Measurements from ENCODE around the gene P2RY12.

Gene P2RY12

GRCh38 chr3:151384741-151385174 lies at the start of gene P2RY12:
Gene P2RY12 (minus strand): TSS chr3:151384753. CDS start chr3:151338845, 45,908 bp downstream.
- Histone ChIP-seq H3K36me3 (ENCODE audit: control insufficient read depth, insufficient read depth, low read length) (no peaks in the 10 kb centered on the region), H3K9ac (ENCODE audit: low read depth, low read length) (no peak within 1 kb of the TSS), H3K9me3 (ENCODE audit: control insufficient read depth, insufficient read depth, low read length) (no peaks in the 10 kb centered on the region), H3K27me3 (ENCODE audit: control insufficient read depth, insufficient read depth, low read length) (no peaks in the 10 kb centered on the region), H3K4me1 (ENCODE audit: control insufficient read depth, insufficient read depth, low read length) (no peaks in the 10 kb centered on the region), H3K4me3 (ENCODE audit: low read depth, low read length) (no peak within 1 kb of the TSS)

GRCh38 chr3:151432616-151433372 lies 48.2 kb upstream of the P2RY12 start:
- no peak overlapping the region for H3K9ac ChIP-seq (ENCODE audit: low read depth, low read length)
- no peak overlapping the region for H3K4me3 ChIP-seq (ENCODE audit: low read depth, low read length)
- peaks cover 3% of the 10 kb centered on the region for H3K27me3 ChIP-seq (ENCODE audit: control insufficient read depth, insufficient read depth, low read length)
- H3K36me3 ChIP-seq (ENCODE audit: control insufficient read depth, insufficient read depth, low read length), result no peaks in the 10 kb centered on the region
- no peaks in the 10 kb centered on the region for H3K9me3 ChIP-seq (ENCODE audit: control insufficient read depth, insufficient read depth, low read length)
- H3K4me1 ChIP-seq (ENCODE audit: control insufficient read depth, insufficient read depth, low read length), result peaks cover 7% of the 10 kb centered on the region

- Histone ChIP-seq H3K9ac (ENCODE audit: low read depth, low read length) (no peak overlapping the region), H3K4me1 (ENCODE audit: control insufficient read depth, insufficient read depth, low read length) (peaks cover 7% of the 10 kb centered on the region), H3K36me3 (ENCODE audit: control insufficient read depth, insufficient read depth, low read length) (no peaks in the 10 kb centered on the region)
Observed at GRCh38 chr3:151431940-151432339, 47.4 kb upstream of the P2RY12 start.

GRCh38 chr3:151430821-151431484 lies 46.4 kb upstream of the P2RY12 start:
- Histone ChIP-seq H3K36me3 (ENCODE audit: control insufficient read depth, insufficient read depth, low read length) (no peaks in the 10 kb centered on the region), H3K9ac (ENCODE audit: low read depth, low read length) (no peak overlapping the region), H3K4me3 (ENCODE audit: low read depth, low read length) (no peak overlapping the region), H3K27me3 (ENCODE audit: control insufficient read depth, insufficient read depth, low read length) (peaks cover 3% of the 10 kb centered on the region), H3K9me3 (ENCODE audit: control insufficient read depth, insufficient read depth, low read length) (no peaks in the 10 kb centered on the region), H3K4me1 (ENCODE audit: control insufficient read depth, insufficient read depth, low read length) (peaks cover 9% of the 10 kb centered on the region)

More at GRCh38 chr3:151431940-151432339, 47.4 kb upstream of the P2RY12 start:
- H3K27me3 ChIP-seq (ENCODE audit: control insufficient read depth, insufficient read depth, low read length), result peaks cover 3% of the 10 kb centered on the region
- H3K4me3 ChIP-seq (ENCODE audit: low read depth, low read length), result no peak overlapping the region
- no peaks in the 10 kb centered on the region for H3K9me3 ChIP-seq (ENCODE audit: control insufficient read depth, insufficient read depth, low read length)

GRCh38 chr3:151428386-151428785 lies 43.8 kb upstream of the P2RY12 start:
- H3K4me1 ChIP-seq (ENCODE audit: control insufficient read depth, insufficient read depth, low read length), result peaks cover 18% of the 10 kb centered on the region

GRCh38 chr3:151426341-151426657 lies 41.7 kb upstream of the P2RY12 start:
- H3K4me1 ChIP-seq (ENCODE audit: control insufficient read depth, insufficient read depth, low read length), result peaks cover 18% of the 10 kb centered on the region
- H3K9ac ChIP-seq (ENCODE audit: low read depth, low read length), result no peak overlapping the region
- H3K27me3 ChIP-seq (ENCODE audit: control insufficient read depth, insufficient read depth, low read length), result peaks cover 3% of the 10 kb centered on the region
- no peak overlapping the region for H3K4me3 ChIP-seq (ENCODE audit: low read depth, low read length)
- no peaks in the 10 kb centered on the region for H3K9me3 ChIP-seq (ENCODE audit: control insufficient read depth, insufficient read depth, low read length)
- H3K36me3 ChIP-seq (ENCODE audit: control insufficient read depth, insufficient read depth, low read length), result no peaks in the 10 kb centered on the region

More at GRCh38 chr3:151428386-151428785, 43.8 kb upstream of the P2RY12 start:
- H3K36me3 ChIP-seq (ENCODE audit: control insufficient read depth, insufficient read depth, low read length), result no peaks in the 10 kb centered on the region
- H3K4me3 ChIP-seq (ENCODE audit: low read depth, low read length), result no peak overlapping the region
- peaks cover 3% of the 10 kb centered on the region for H3K27me3 ChIP-seq (ENCODE audit: control insufficient read depth, insufficient read depth, low read length)
- no peak overlapping the region for H3K9ac ChIP-seq (ENCODE audit: low read depth, low read length)
- H3K9me3 ChIP-seq (ENCODE audit: control insufficient read depth, insufficient read depth, low read length), result no peaks in the 10 kb centered on the region

- peaks cover 18% of the 10 kb centered on the region for H3K4me1 ChIP-seq (ENCODE audit: control insufficient read depth, insufficient read depth, low read length)
Observed at GRCh38 chr3:151425627-151426340, 41.2 kb upstream of the P2RY12 start.

GRCh38 chr3:151423091-151423490 lies 38.5 kb upstream of the P2RY12 start:
- no peaks in the 10 kb centered on the region for H3K27me3 ChIP-seq (ENCODE audit: control insufficient read depth, insufficient read depth, low read length)
- no peak overlapping the region for H3K9ac ChIP-seq (ENCODE audit: low read depth, low read length)
- H3K4me1 ChIP-seq (ENCODE audit: control insufficient read depth, insufficient read depth, low read length), result peaks cover 15% of the 10 kb centered on the region
- no peak overlapping the region for H3K4me3 ChIP-seq (ENCODE audit: low read depth, low read length)
- no peaks in the 10 kb centered on the region for H3K36me3 ChIP-seq (ENCODE audit: control insufficient read depth, insufficient read depth, low read length)
- no peaks in the 10 kb centered on the region for H3K9me3 ChIP-seq (ENCODE audit: control insufficient read depth, insufficient read depth, low read length)

More at GRCh38 chr3:151425627-151426340, 41.2 kb upstream of the P2RY12 start:
- Histone ChIP-seq H3K36me3 (ENCODE audit: control insufficient read depth, insufficient read depth, low read length) (no peaks in the 10 kb centered on the region), H3K27me3 (ENCODE audit: control insufficient read depth, insufficient read depth, low read length) (peaks cover 3% of the 10 kb centered on the region), H3K9me3 (ENCODE audit: control insufficient read depth, insufficient read depth, low read length) (no peaks in the 10 kb centered on the region), H3K4me3 (ENCODE audit: low read depth, low read length) (no peak overlapping the region), H3K9ac (ENCODE audit: low read depth, low read length) (no peak overlapping the region)

- Histone ChIP-seq H3K36me3 (ENCODE audit: control insufficient read depth, insufficient read depth, low read length) (no peaks in the 10 kb centered on the region), H3K27me3 (ENCODE audit: control insufficient read depth, insufficient read depth, low read length) (no peaks in the 10 kb centered on the region), H3K9me3 (ENCODE audit: control insufficient read depth, insufficient read depth, low read length) (no peaks in the 10 kb centered on the region)
Observed at GRCh38 chr3:151421938-151422337, 37.4 kb upstream of the P2RY12 start.

GRCh38 chr3:151419806-151420205 lies 35.3 kb upstream of the P2RY12 start:
- Histone ChIP-seq H3K4me1 (ENCODE audit: control insufficient read depth, insufficient read depth, low read length) (peaks cover 3% of the 10 kb centered on the region), H3K9me3 (ENCODE audit: control insufficient read depth, insufficient read depth, low read length) (no peaks in the 10 kb centered on the region), H3K9ac (ENCODE audit: low read depth, low read length) (no peak overlapping the region), H3K4me3 (ENCODE audit: low read depth, low read length) (no peak overlapping the region), H3K27me3 (ENCODE audit: control insufficient read depth, insufficient read depth, low read length) (no peaks in the 10 kb centered on the region), H3K36me3 (ENCODE audit: control insufficient read depth, insufficient read depth, low read length) (no peaks in the 10 kb centered on the region)

More at GRCh38 chr3:151421938-151422337, 37.4 kb upstream of the P2RY12 start:
- Histone ChIP-seq H3K4me3 (ENCODE audit: low read depth, low read length) (no peak overlapping the region), H3K9ac (ENCODE audit: low read depth, low read length) (no peak overlapping the region), H3K4me1 (ENCODE audit: control insufficient read depth, insufficient read depth, low read length) (peaks cover 15% of the 10 kb centered on the region)

- H3K4me1 ChIP-seq (ENCODE audit: control insufficient read depth, insufficient read depth, low read length), result no peaks in the 10 kb centered on the region
- H3K4me3 ChIP-seq (ENCODE audit: low read depth, low read length), result no peak overlapping the region
- no peaks in the 10 kb centered on the region for H3K9me3 ChIP-seq (ENCODE audit: control insufficient read depth, insufficient read depth, low read length)
- H3K36me3 ChIP-seq (ENCODE audit: control insufficient read depth, insufficient read depth, low read length), result no peaks in the 10 kb centered on the region
- no peak overlapping the region for H3K9ac ChIP-seq (ENCODE audit: low read depth, low read length)
- H3K27me3 ChIP-seq (ENCODE audit: control insufficient read depth, insufficient read depth, low read length), result no peaks in the 10 kb centered on the region
Observed at GRCh38 chr3:151415289-151415688, 30.7 kb upstream of the P2RY12 start.

Data from iPS-15b (cell line).